ENCODE data around the gene HPS5.

HPS5 gene

DNA sequence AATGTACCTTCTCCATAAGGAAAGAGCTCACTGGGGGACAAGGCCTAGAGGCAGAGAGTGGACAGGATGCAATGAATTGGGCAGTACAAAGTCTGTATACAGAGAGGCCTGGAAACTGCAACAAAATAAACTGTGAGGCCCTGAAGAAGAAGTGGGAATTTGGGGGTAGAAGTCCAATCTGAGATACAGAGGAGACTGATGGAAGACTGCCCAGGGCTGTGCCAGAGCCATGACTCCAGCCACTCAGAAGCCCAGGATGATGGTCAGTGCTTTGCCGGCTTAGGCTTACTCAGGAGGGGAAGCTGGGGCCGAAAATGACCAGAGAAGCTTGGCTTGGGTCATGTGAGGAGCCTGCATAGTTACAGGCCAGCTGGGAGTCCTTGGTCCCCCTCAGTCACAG lies 91.1 kb downstream of the HPS5 start:
- DNase-seq, result no peak

DNA sequence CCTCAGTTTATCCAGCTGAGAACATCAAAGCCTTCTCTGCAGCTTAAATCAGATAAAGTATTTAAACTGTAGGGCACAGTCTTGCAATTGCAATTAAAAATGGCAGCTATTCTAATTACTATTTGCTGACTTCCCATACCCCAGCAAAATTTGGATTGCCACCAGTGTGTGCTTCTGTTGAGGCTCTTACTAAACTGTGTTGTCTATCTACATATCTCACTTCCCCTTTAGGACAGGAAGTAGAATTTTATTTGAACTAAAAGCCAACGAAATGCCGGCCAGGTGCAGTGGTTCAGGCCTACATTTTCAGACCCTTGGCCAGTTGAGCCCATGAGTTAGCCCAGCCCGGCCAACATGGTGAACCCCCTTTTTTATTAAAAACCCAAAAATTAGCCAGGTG lies 92.4 kb downstream of the HPS5 start:
- no peak for DNase-seq
